ENCODE data around the gene METTL2A.
"Not testable (repeated sequence)": the region's sequence is repeated elsewhere in the genome, so short reads cannot be mapped to it uniquely, and the experiment has no call there.

Gene METTL2A

GRCh38 chr17:62456016-62456415 is 32.3 kb downstream of the METTL2A start:
- DNase-seq (ENCODE audit: low read depth), result no peak
- no peak overlapping the region for H3K4me3 ChIP-seq (ENCODE audit: low read depth, low read length)
- TF ChIP-seq MAX (IDR thresholded peaks at IDR 0.05; ENCODE audit: low read depth, low read length) (no peak), MYC (IDR thresholded peaks at IDR 0.05; ENCODE audit: low read depth, low read length) (no peak), CTCF (IDR thresholded peaks at IDR 0.05; ENCODE audit: low read depth, low read length) (no peak), POLR2A (IDR thresholded peaks at IDR 0.05; ENCODE audit: extremely low read depth, insufficient read length) (no peak)

GRCh38 chr17:62458483-62458882 is 34.8 kb downstream of the METTL2A start:
- H3K4me3 ChIP-seq (ENCODE audit: low read depth, low read length), result not testable (repeated sequence)

GRCh38 chr17:62464422-62464821 is 40.7 kb downstream of the METTL2A start:
- not testable (repeated sequence) for DNase-seq (ENCODE audit: low read depth); H3K4me3 ChIP-seq (ENCODE audit: low read depth, low read length)

More at GRCh38 chr17:62458483-62458882, 34.8 kb downstream of the METTL2A start:
- DNase-seq (ENCODE audit: low read depth), result not testable (repeated sequence)

GRCh38 chr17:62465271-62465670 is 41.6 kb downstream of the METTL2A start:
- DNase-seq (ENCODE audit: low read depth); H3K4me3 ChIP-seq (ENCODE audit: low read depth, low read length): not testable (repeated sequence)

GRCh38 chr17:62470666-62471379 is 47.1 kb downstream of the METTL2A start:
- H3K4me3 ChIP-seq (ENCODE audit: low read depth, low read length), result not testable (repeated sequence)
- DNase-seq (ENCODE audit: low read depth), result peak; percentile 72

- DNase-seq (ENCODE audit: low read depth); H3K4me3 ChIP-seq (ENCODE audit: low read depth, low read length): not testable (repeated sequence)
These were observed 47.7 kb downstream of the METTL2A start for GRCh38 chr17:62471380-62471880.

GRCh38 chr17:62473030-62473982 is 49.6 kb downstream of the METTL2A start:
- not testable (repeated sequence) for H3K4me3 ChIP-seq (ENCODE audit: low read depth, low read length)
- DNase-seq (ENCODE audit: low read depth), result peak; percentile 52

- H3K4me3 ChIP-seq (ENCODE audit: low read depth, low read length), result peak overlapping the region; percentile 43
- not testable (repeated sequence) for DNase-seq (ENCODE audit: low read depth)
These were observed 53.4 kb downstream of the METTL2A start for GRCh38 chr17:62477111-62477510.

- peak; percentile 23 for DNase-seq (ENCODE audit: low read depth)
- peak overlapping the region; percentile 43 for H3K4me3 ChIP-seq (ENCODE audit: low read depth, low read length)
These were observed 54.2 kb downstream of the METTL2A start for GRCh38 chr17:62477718-62478408.

GRCh38 chr17:62478424-62478879 is 54.8 kb downstream of the METTL2A start, which contains the start of gene TLK2:
Gene TLK2, plus strand, starts transcription at chr17:62478825. Its CDS starts 2,301 bp downstream, at chr17:62481126.
- DNase-seq (ENCODE audit: low read depth), result peak; percentile 89
- H3K4me3 ChIP-seq (ENCODE audit: low read depth, low read length), result peak within 1 kb of the TSS; percentile 78
- TF ChIP-seq POLR2A (IDR thresholded peaks at IDR 0.05; ENCODE audit: extremely low read depth, insufficient read length) (peak; percentile 61), CTCF (IDR thresholded peaks at IDR 0.05; ENCODE audit: low read depth, low read length) (no peak), MYC (IDR thresholded peaks at IDR 0.05; ENCODE audit: low read depth, low read length) (no peak), MAX (IDR thresholded peaks at IDR 0.05; ENCODE audit: low read depth, low read length) (no peak)

- peak; percentile 53 for DNase-seq (ENCODE audit: low read depth)
These were observed 55.4 kb downstream of the METTL2A start for GRCh38 chr17:62478880-62479638.

GRCh38 chr17:62479639-62480258 is 56.1 kb downstream of the METTL2A start:
- peak overlapping the region; percentile 78 for H3K4me3 ChIP-seq (ENCODE audit: low read depth, low read length)
- DNase-seq (ENCODE audit: low read depth), result peak; percentile 40

More at GRCh38 chr17:62478880-62479638, 55.4 kb downstream of the METTL2A start:
- H3K4me3 ChIP-seq (ENCODE audit: low read depth, low read length), result peak overlapping the region; percentile 78

GRCh38 chr17:62482553-62482952 is 58.9 kb downstream of the METTL2A start:
- DNase-seq (ENCODE audit: low read depth), result not testable (repeated sequence)

More at GRCh38 chr17:62482553-62482952, 58.9 kb downstream of the METTL2A start:
- H3K4me3 ChIP-seq (ENCODE audit: low read depth, low read length), result not testable (repeated sequence)
